PC-9 (cell line): ENCODE measurements around the gene ZNF592. TPM values are rescaled to one million over a fixed set of nuclear protein-coding genes. Genes with fewer than 3 reads are reported as not detected.

Experiments
- BruUV-seq: library from RNA; stranded (reverse); fragments of 400-500 nt; replicated peaks from 2 replicates; lab custom pipeline; 2021; lab: Mats Ljungman, UMichigan
- CTCF ChIA-PET: fragments of 300-600 bp; sonication (Branson Sonifier 250); formaldehyde crosslinking; loops from one replicate; lab custom pipeline; 2022; ENCODE audit warnings: antibody characterized with exemption; lab: Charles Lee
- POLR2A ChIA-PET: fragments of 300-600 bp; sonication (Branson Sonifier 250); formaldehyde crosslinking; loops from one replicate; lab custom pipeline; 2022; ENCODE audit warnings: antibody characterized with exemption; ENCODE audit not compliant: unreplicated experiment; lab: Charles Lee
- DNase-seq, 2 experiments: peaks; one replicate each; pipeline versions ENCODE4 v3.0.0 to v3.0.0-alpha.2; 2015 to 2022; ENCODE audit warnings: mixed read lengths in 1 of 2
- H2AFZ ChIP-seq: fragments of 200-600 bp; sonication (generic); 2 replicates; pipeline ENCODE4 v1.8.1; 2017; ENCODE audit warnings: antibody characterized with exemption
- H3F3A ChIP-seq: fragments of 200-600 bp; sonication (generic); 2 replicates; pipeline ENCODE4 v1.8.1; 2017; ENCODE audit warnings: antibody characterized with exemption, mild to moderate bottlenecking, low read depth; ENCODE audit not compliant: insufficient read depth
- H3K27ac ChIP-seq: fragments of 200-600 bp; sonication (generic); 2 replicates; pipeline ENCODE4 v1.6.1; 2016; ENCODE audit warnings: mixed run types
- H3K27me3 ChIP-seq: fragments of 200-600 bp; sonication (generic); 2 replicates; pipeline ENCODE4 v1.6.1; 2016; ENCODE audit warnings: low read depth, mixed run types; ENCODE audit not compliant: insufficient read depth
- H3K36me3 ChIP-seq: fragments of 200-600 bp; sonication (generic); 2 replicates; pipeline ENCODE4 v1.6.1; 2016; ENCODE audit warnings: low read depth, mixed run types
- H3K4me1 ChIP-seq: fragments of 200-600 bp; sonication (generic); replicated peaks from 2 replicates; pipeline ENCODE4 v1.6.1; 2016; ENCODE audit warnings: mixed run types; ENCODE audit not compliant: insufficient read depth
- H3K4me2 ChIP-seq: fragments of 200-600 bp; sonication (generic); 2 replicates; pipeline ENCODE4 v1.6.1; 2017; ENCODE audit warnings: mixed run types
- H3K4me3 ChIP-seq: fragments of 200-600 bp; sonication (generic); 2 replicates; pipeline ENCODE4 v1.6.1; 2016; ENCODE audit warnings: mixed run types
- H3K79me2 ChIP-seq: fragments of 200-600 bp; sonication (generic); 2 replicates; pipeline ENCODE4 v1.6.1; 2017; ENCODE audit warnings: low read depth, mixed run types
- H3K9me2 ChIP-seq: fragments of 200-600 bp; sonication (generic); 2 replicates; pipeline ENCODE4 v1.8.1; 2017; ENCODE audit warnings: mild to moderate bottlenecking; ENCODE audit not compliant: insufficient read depth
- H3K9me3 ChIP-seq: fragments of 200-600 bp; sonication (generic); 2 replicates; pipeline ENCODE4 v1.8.1; 2016; ENCODE audit warnings: low read depth; ENCODE audit not compliant: insufficient read depth
- H4K20me1 ChIP-seq: fragments of 200-600 bp; sonication (generic); 2 replicates; pipeline ENCODE4 v1.8.1; 2017; ENCODE audit not compliant: insufficient read depth
- CTCF ChIP-seq: fragments of 200-600 bp; sonication (generic); conservative IDR thresholded peaks from 2 replicates; pipeline ENCODE4 v1.6.1; 2017; ENCODE audit warnings: mixed run types, antibody characterized with exemption, mild to moderate bottlenecking, moderate library complexity
- EZH2 ChIP-seq: fragments of 200-600 bp; sonication (generic); IDR thresholded peaks from 2 replicates; pipeline ENCODE4 v1.8.0; 2017; ENCODE audit warnings: antibody characterized with exemption, low read depth
- intact Hi-C: fragments of 100-400 bp; cut with micrococcal nuclease; formaldehyde crosslinking; loops from one replicate; pipeline ENCODE4 v1.10.0; 2022; ENCODE audit not compliant: unreplicated experiment
- total RNA-seq: library from RNA; stranded (reverse); gene quantifications from 2 replicates; pipeline ENCODE4 v1.2.3, GENCODE V29; 2021

The ZNF592 gene
- total RNA-seq, 1 experiment from 2014 or later = 27.5 TPM

GRCh38 chr15:84817466-84818081 is 69.2 kb downstream of the ZNF592 start:
- Histone ChIP-seq H3K4me3 (no peak overlapping the region), H3K9me2 (no peaks in the 10 kb centered on the region), H3K27ac (no peak overlapping the region), H3K4me1 (peaks cover 12% of the 10 kb centered on the region), H3K9me3 (no peaks in the 10 kb centered on the region), H3K36me3 (no peaks in the 10 kb centered on the region), H2AFZ (no peak overlapping the region), H3F3A (0 out of 2 replicates have a peak, but pooled peaks cover 6% of the 10 kb centered on the region), H3K4me2 (no peak overlapping the region), H4K20me1 (no peaks in the 10 kb centered on the region), H3K27me3 (no peaks in the 10 kb centered on the region), H3K79me2 (no peaks in the 10 kb centered on the region)
- intact Hi-C loops = no loop called here
- TF ChIP-seq EZH2 (no peak), CTCF (no peak)
- BruUV-seq = no TSS peak
- DNase-seq = peak in 1 of 2 experiments; percentile 10
- ChIA-PET CTCF (interaction anchor here (1.0 kb wide), 1 partner anchor 94 kb away, joined by 6 read pairs; no protein-coding TSS in a partner anchor), POLR2A (no interaction called here)

GRCh38 chr15:84818261-84819131 is 70.1 kb downstream of the ZNF592 start:
- Histone ChIP-seq H4K20me1 (no peaks in the 10 kb centered on the region), H3K9me2 (no peaks in the 10 kb centered on the region), H3K4me2 (no peak overlapping the region), H3K4me1 (peaks cover 12% of the 10 kb centered on the region), H2AFZ (no peak overlapping the region), H3K27me3 (no peaks in the 10 kb centered on the region), H3K4me3 (no peak overlapping the region), H3K36me3 (no peaks in the 10 kb centered on the region), H3K9me3 (no peaks in the 10 kb centered on the region), H3K27ac (no peak overlapping the region), H3K79me2 (no peaks in the 10 kb centered on the region), H3F3A (0 out of 2 replicates have a peak, but pooled peaks cover 6% of the 10 kb centered on the region)
- ChIA-PET CTCF (interaction anchor here (1.0 kb wide), 1 partner anchor 94 kb away, joined by 6 read pairs; no protein-coding TSS in a partner anchor), POLR2A (no interaction called here)
- no peak for DNase-seq
- TF ChIP-seq EZH2 = no peak
- TF ChIP-seq CTCF = no peak
- intact Hi-C loops = no loop called here
- BruUV-seq = no TSS peak

DNA sequence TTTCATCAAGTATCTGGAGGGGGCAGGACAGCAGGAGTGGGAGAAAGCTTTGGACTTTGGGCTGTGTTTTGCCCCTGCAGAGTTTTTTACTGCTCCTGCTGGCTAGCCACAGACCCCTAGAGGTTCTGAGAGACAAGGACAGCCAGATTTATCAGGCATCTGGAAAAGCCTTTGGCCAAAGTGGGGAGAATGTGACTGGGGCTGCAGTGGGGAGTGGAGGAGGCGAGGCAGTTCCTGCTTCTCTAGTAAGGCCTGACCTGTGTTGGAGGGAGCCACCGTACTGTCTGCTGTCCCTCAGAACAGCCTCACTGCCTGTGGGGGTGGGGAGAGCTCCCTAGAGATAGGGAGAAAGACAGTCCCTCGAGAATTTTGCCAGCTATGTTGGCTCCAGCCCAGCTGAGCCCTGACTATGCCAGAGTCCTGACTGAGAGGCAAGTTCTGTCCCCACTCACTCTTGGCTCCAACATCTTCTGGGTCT is 70.9 kb downstream of the ZNF592 start:
- no peaks in the 10 kb centered on the region for H3K27me3 ChIP-seq
- no peaks in the 10 kb centered on the region for H3F3A ChIP-seq
- CTCF ChIA-PET = no interaction called here
- H3K9me2 ChIP-seq = no peaks in the 10 kb centered on the region
- no peak overlapping the region for H3K4me2 ChIP-seq
- H3K4me3 ChIP-seq = no peak overlapping the region
- H3K4me1 ChIP-seq = peaks cover 12% of the 10 kb centered on the region
- H2AFZ ChIP-seq = no peak overlapping the region
- DNase-seq = no peak
- no peaks in the 10 kb centered on the region for H3K9me3 ChIP-seq
- TF ChIP-seq CTCF = no peak
- TF ChIP-seq EZH2 = no peak
- H3K27ac ChIP-seq = no peak overlapping the region
- H3K79me2 ChIP-seq = no peaks in the 10 kb centered on the region
- POLR2A ChIA-PET = no interaction called here
- no peaks in the 10 kb centered on the region for H3K36me3 ChIP-seq
- intact Hi-C loops = no loop called here
- no peaks in the 10 kb centered on the region for H4K20me1 ChIP-seq
- BruUV-seq = no TSS peak
